Endometrial microvascular endothelial cells (primary cell): ENCODE measurements around the gene LINC01488. TPM values are rescaled to one million over a fixed set of nuclear protein-coding genes. Genes with fewer than 3 reads are reported as not detected.

Experiments
- in situ Hi-C: cut with HindIII; loops from 2 replicates; pipeline ENCODE4 v1.10.0; 2017; ENCODE audit warnings: low sequenced_read_pairs, low pct_unique_long_range_greater_than_20kb; ENCODE audit errors: inconsistent ontology term
- total RNA-seq: library from RNA; depleted of rRNA; stranded (reverse); fragments of >200 nt; gene quantifications from one replicate; pipeline ENCODE4 v1.2.3, GENCODE V29; 2015; ENCODE audit errors: inconsistent ontology term

LINC01488 gene
- total RNA-seq, 1 donor from 2014 or later, result not detected

- in situ Hi-C loops, result no loop called here
These were observed 4.8 kb downstream of the LINC01488 start for GRCh38 chr11:69486056-69486772.

GRCh38 chr11:69486773-69487291 is 5.4 kb downstream of the LINC01488 start:
- in situ Hi-C loops, result no loop called here

- in situ Hi-C loops, result no loop called here
These were observed 5.9 kb downstream of the LINC01488 start for GRCh38 chr11:69487391-69487790.

GRCh38 chr11:69487849-69488542 is 6.5 kb downstream of the LINC01488 start:
- in situ Hi-C loops, result no loop called here

- in situ Hi-C loops, result no loop called here
These were observed 7.1 kb downstream of the LINC01488 start for GRCh38 chr11:69488543-69488940.

GRCh38 chr11:69489031-69489745 is 7.7 kb downstream of the LINC01488 start:
- in situ Hi-C loops, result no loop called here

- in situ Hi-C loops, result no loop called here
These were observed 8.4 kb downstream of the LINC01488 start for GRCh38 chr11:69489746-69490365.

- in situ Hi-C loops, result no loop called here
These were observed 9.1 kb downstream of the LINC01488 start for GRCh38 chr11:69490516-69490915.

- in situ Hi-C loops, result no loop called here
These were observed 9.9 kb downstream of the LINC01488 start for GRCh38 chr11:69491071-69492031.

- in situ Hi-C loops, result no loop called here
These were observed 10.9 kb downstream of the LINC01488 start for GRCh38 chr11:69492201-69492991.

- in situ Hi-C loops, result no loop called here
These were observed 12.7 kb downstream of the LINC01488 start for GRCh38 chr11:69493931-69494821.

- in situ Hi-C loops, result no loop called here
These were observed 13.4 kb downstream of the LINC01488 start for GRCh38 chr11:69494851-69495250.

GRCh38 chr11:69495441-69496201 is 14.2 kb downstream of the LINC01488 start:
- in situ Hi-C loops, result no loop called here

GRCh38 chr11:69496202-69496557 is 14.7 kb downstream of the LINC01488 start:
- in situ Hi-C loops, result no loop called here

GRCh38 chr11:69496631-69497220 is 15.3 kb downstream of the LINC01488 start:
- in situ Hi-C loops, result no loop called here
